Right renal cortex interstitium (tissue), 3 donors: ENCODE data around the gene COX5A. TPM values are rescaled to one million over a fixed set of nuclear protein-coding genes. Genes with fewer than 3 reads are reported as not detected.
A peak's percentile ranks its signal among the peaks of the same experiment; 100 is the strongest.

Experiments used
- DNase-seq, 3 donors: peaks; one replicate each; pipeline ENCODE4 v3.0.0-alpha.2; 2013; ENCODE audit warnings: low read depth in 3 of 3, low spot score in 2 of 3
- polyA plus RNA-seq, 3 donors: library from polyadenylated mRNA; unstranded; fragments of 120-200 nt; gene quantifications; one replicate each; pipeline ENCODE4 v1.2.1, GENCODE V29; 2013; ENCODE audit not compliant: insufficient read length in 3 of 3

The COX5A gene
- polyA plus RNA-seq = 100 to 1,000 TPM; 214 to 217 (median 215) TPM

DNA sequence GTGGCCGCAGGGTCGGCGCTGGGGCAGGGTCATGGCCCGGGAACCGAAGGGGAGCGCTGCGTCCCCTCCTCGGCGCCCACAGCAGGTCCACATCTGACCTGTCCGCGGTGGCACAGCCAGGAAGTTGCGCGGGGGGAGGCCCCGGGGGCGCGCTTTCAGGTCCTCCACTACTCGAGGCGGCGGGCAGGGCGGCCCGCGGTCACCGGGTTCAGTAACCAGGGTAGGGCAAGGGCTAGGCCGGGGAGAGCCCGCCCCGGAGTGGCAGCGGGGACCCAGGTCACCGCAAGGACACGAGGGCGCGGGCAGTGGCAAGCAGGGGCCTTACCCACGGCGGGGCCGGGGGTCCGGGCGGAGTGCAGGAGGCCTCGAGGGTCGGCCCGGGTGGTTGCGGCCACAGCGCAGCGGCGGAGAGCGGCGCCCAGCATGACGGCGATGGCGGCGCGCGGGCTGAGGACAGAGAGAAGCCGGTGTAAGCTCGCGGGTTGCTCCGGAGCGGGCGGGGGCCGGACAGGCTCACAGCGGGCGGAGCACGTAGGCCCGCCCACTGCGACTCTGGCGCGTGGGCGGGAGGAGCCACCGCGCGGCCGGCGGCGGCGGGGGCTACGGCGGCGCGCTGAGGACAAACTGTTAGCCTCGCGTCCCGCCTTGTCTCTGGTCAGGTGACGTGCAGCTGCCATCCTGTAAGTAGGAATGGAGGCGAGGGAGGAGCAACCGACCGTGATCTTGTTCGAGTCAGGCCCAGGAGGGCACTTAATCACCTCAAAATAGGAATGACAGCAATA is at the start of gene COX5A:
Gene COX5A, minus strand, starts transcription at position 484 of the 782 bp plus-strand sequence. Its CDS starts 59 bp downstream, at position 425.
- DNase-seq = peak; percentile 85 to 91 (median 87)

GRCh38 chr15:74983725-74984231 is 45.9 kb upstream of the COX5A start:
- DNase-seq = no peak

GRCh38 chr15:74982183-74982582 is 44.3 kb upstream of the COX5A start:
- no peak for DNase-seq

- no peak for DNase-seq
Measured at GRCh38 chr15:74978503-74978902, 40.6 kb upstream of the COX5A start.

GRCh38 chr15:74978077-74978476 is 40.2 kb upstream of the COX5A start:
- DNase-seq = no peak

GRCh38 chr15:74977599-74977998 is 39.7 kb upstream of the COX5A start:
- DNase-seq = no peak

DNA sequence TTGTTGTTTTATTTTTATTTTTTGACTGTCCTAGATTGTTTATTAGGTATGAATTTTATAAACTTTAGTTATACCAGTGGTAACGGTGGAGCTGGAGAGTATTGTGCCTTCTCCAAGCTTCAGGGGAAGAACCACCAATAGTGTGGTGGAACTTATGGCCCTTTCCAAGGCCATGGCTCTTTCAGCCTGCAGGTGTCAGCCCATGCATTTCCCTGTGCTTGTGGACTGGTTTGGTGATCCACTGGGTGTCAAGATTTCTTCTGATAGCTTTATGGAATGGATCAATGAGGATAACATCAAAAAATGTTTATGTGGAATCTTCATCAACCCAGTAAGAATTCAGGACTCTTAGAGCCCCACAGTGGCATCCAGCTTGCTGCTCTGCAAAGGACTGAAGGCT is 38.3 kb upstream of the COX5A start:
- no peak for DNase-seq

DNA sequence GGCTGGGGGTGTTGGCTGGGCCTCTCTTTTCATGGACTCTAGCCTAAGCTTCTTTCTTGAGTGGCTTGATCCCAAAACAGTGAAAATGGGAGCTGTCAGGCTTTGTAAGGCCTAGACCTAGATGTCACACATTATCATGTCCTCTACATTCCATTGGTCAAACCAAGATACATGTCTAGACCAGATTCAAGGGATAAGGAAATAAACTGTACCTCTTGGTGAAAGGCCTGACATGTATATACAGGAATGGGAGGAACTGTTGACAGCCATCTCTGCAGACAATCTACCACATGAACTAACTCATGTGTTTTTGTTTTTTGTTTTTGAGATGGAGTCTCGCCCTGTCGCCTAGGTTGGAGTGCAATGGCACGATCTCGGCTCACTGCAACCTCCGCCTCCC is 29.8 kb upstream of the COX5A start:
- no peak for DNase-seq

GRCh38 chr15:74964794-74965193 is 26.9 kb upstream of the COX5A start:
- DNase-seq = no peak

DNA sequence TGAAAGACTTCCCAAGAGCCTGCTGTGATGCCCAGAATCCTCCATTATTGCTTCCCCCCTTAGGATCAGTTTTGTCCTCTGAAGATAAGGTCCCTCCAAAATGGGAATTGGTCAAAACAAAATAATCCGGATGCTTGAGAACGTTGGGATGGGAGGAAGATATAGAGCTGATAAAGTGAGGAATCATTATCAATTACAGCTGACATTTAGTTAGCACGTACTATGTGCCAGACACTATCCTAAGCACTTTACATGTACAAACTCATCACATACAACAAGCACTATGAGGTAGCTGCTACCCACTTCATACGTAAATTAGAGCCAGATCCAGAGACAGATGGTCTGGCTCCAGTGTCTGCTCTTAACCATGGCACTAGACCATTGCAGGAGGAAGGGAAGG is 25.3 kb upstream of the COX5A start:
- no peak for DNase-seq

DNA sequence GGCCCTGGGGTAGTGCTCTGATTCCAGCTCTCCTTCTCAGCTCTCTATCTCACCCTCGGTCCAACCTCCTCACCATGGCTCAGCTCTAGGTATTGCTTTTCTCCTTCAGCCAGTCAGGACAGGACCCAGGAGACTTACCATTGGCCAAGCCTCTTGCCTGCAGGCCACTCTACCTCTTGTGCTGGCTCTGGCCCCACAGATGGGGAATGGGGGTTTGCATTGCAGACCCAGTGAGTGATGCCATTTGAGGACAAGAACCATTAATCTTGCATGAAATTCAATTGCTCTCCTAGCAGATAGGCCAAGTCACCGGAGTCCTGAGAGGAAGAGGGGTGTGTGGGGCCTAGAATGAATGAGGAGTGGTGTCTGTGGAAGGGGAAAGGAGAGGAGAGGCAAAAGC is 24.8 kb upstream of the COX5A start:
- DNase-seq = no peak

DNA sequence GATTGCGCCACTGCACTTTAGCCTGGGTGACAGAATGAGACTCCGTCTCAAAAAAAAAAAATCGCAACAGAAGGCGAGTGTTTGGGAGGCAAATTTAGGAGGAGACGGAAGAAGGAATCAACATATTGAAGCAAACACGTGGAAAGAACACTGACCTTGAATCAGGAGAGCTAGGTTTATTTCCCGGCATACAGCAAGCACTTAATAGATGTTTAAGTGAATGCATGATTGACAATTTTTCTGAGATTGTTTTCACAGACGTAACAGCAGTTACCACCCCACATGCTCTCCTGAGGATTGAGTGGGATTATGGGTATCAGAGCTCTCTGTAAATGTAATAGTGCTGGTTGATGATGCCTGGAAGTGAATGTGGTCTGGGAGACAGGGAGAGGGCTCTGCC is 24.3 kb upstream of the COX5A start:
- DNase-seq = no peak

- no peak for DNase-seq
Measured at GRCh38 chr15:74961616-74962015, 23.7 kb upstream of the COX5A start.

- DNase-seq = no peak
Measured at GRCh38 chr15:74960995-74961588, 23.2 kb upstream of the COX5A start.

DNA sequence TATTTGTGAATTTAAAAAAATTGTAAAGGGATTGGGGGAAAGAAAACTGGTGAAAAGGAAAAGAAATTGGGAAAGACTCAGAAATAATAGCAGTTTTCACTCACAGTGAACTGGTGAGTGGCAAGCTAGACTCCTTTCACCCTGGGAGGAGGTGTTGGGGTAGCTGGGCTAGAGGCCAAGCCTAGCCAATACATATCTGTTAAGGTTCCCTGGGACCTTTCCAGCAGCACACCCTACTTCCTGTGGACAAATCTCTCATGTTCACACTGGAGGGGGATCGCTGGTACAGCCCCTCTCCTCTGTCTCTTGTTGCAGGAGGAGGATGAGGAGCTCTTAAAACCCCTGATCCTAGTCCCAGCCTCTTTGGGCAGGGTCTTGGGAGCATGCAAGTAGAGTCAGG is 22.4 kb upstream of the COX5A start:
- no peak for DNase-seq

GRCh38 chr15:74959586-74959939 is 21.7 kb upstream of the COX5A start:
- no peak for DNase-seq

DNA sequence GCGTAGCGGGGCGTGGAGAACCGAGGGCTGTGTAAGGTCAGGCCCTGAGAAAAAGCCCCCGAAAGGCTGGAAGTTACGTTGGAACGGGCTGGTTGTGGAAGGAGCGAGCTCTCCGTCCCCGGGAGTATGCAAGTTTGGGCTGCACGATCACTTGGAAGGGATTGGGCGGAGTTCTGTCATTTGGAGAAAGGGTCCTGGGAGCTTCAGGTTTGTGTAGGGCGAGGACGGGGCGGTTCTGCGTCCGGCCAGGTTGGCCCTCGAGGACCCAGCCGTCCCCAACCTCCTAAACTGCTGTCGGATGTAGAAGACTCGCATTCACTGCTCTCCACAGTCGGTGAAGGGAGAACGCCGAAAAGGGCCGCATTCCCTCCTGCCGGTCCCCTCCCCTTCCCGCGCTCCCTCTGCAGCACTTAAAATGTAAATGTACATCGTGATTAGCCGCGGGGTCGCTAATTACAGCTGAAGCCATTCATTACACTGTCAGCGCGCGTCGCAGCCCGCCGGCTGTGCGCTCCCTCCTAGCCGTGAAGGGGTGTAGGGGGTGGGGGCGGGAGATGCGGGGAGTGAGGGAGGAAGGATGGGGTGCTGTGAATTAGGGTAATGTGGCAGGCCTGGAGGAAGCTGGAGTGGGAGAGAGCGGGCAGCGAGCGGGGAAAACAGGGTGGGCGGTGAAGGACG is 21.2 kb upstream of the COX5A start:
- DNase-seq = no peak

DNA sequence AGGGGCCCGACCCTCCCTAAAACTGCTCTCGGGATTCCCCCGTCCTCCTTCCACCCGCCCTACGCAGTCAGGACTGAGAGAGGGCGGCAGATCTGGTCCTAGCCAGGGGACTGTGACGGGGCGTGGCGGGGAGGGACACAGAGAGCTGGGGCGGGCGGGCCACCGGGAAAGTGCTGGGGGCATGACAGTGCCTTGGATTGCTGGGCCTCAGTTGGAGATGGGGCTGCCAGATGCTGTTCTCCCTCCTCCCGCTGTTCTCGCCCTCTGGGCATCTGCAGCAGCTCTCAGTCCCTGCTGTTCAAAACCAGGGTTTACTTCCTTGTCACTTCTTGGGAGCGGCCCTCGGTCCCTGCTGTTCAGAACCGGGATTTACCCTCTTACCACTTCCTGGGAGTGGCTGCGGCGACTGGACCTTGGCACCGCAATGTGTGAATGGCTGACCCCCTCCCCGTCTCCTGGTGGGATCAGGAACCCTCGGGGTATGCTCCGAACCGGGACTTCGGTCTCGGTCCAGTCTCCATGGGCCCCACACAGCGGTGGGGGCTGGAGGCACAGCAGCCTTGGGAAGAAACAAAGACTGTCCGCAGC is 20.5 kb upstream of the COX5A start:
- no peak for DNase-seq

DNA sequence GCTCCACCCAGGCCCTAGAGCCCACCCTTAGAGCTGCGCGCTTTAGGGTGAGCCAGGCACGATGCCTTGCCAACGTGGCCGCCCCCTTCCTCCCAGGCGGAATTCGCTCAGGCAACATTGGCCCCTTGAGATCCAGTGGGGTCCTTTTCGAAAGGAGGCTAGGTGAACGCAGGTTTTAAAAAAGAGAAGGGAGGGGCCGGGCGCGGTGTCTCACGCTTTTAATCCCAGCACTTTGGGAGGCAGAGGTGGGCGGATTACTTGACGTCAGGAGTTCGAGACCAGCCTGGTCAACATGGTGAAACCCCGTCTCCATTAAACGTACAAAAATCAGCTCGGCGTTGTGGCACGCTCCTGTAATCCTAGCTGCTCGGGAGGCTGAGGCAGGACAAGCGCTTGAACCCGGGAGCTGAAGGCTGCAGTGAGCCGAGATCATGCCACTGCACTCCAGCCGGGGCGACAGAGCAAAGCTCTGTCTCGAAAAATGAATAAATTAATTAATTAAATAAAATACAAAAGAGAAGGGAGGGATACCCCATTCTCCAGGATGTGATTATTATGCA is 19.7 kb upstream of the COX5A start:
- no peak for DNase-seq

DNA sequence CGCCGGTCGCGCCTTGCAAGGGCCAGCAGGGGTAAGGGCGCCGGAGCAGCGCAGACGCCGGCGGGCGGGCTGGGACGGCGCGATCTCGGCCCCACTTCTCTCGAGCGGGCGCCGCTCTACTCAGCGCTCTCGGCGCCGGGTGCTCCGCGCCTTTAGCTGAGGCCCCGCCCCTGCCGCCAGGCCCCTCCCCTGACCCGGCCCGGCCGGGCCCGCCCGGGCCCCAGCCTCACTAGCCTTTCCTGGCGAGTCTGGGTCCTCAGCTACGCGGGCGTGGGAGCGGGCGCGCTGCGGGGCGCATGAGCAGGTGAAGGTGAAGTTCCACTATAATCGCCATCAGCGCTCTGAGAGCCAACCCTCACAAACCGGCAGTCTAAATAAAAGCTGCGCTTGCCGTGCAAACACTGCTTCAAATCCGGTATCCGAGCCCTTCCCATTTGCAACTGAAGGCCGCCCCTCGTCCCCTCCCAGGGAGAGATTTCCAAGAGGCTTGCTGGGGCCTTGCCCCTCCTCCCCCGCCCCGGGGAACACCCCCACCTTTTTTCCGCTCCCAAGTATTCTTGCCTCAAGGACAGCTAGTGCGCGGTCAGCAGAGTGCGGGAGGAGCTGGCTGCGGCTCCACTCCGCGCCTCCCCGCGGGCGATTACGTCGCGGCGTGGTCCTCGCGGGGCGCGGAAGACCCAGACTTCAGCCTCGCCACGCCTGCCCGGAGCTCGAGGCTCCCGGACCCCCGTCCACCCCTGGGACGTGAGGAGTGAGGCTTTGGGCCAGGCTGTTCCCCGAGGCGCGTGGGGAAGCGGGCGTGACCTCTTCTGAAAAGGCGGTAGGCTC is 19.0 kb upstream of the COX5A start, which contains the start of gene RPP25:
Gene RPP25, minus strand, starts transcription at position 125 of the 828 bp plus-strand sequence. CDS start 189 bp downstream, outside the sequence.
- DNase-seq = no peak
